22Rv1 (cell line): ENCODE measurements around the gene ANXA5.

Experiments used
- ZFX ChIP-seq: fragments of 450-650 bp; IDR thresholded peaks from 2 replicates; pipeline ENCODE4 v1.6.1; 2017; ENCODE audit warnings: antibody characterized with exemption, borderline replicate concordance
- TF ChIP-seq, protein P1 (sequence below): fragments of 450-650 bp; IDR thresholded peaks from 2 replicates; pipeline ENCODE4 v1.5.1; 2017; ENCODE audit warnings: mild to moderate bottlenecking

DNA sequence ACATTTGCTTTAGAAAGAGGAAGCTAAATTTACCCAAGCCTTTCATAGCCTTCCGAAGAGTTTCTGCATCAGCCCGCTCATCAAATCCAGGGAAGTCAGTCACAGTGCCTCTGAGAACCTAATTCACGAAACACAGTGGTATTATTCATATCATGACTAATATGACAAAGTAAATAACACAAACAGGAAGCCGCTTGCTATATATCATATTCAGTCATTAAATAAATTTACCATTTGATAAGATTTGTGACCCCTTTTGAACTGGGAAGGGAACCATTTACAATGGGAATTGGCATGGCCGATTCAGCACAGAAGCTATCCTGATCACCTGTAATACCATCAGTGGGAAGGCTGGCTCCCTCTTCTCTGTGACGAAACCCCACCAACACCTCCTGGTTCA is 10.5 kb downstream of the ANXA5 start:
- TF ChIP-seq, protein P1, sequence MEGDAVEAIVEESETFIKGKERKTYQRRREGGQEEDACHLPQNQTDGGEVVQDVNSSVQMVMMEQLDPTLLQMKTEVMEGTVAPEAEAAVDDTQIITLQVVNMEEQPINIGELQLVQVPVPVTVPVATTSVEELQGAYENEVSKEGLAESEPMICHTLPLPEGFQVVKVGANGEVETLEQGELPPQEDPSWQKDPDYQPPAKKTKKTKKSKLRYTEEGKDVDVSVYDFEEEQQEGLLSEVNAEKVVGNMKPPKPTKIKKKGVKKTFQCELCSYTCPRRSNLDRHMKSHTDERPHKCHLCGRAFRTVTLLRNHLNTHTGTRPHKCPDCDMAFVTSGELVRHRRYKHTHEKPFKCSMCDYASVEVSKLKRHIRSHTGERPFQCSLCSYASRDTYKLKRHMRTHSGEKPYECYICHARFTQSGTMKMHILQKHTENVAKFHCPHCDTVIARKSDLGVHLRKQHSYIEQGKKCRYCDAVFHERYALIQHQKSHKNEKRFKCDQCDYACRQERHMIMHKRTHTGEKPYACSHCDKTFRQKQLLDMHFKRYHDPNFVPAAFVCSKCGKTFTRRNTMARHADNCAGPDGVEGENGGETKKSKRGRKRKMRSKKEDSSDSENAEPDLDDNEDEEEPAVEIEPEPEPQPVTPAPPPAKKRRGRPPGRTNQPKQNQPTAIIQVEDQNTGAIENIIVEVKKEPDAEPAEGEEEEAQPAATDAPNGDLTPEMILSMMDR: no peak
- TF ChIP-seq ZFX: no peak
